Lower leg skin (tissue), 4 donors: ENCODE measurements around the gene FUOM. TPM values are rescaled to one million over a fixed set of nuclear protein-coding genes. Genes with fewer than 3 reads are reported as not detected.

Source experiments
- DNase-seq, 2 donors: peaks; one replicate each; pipeline ENCODE4 v3.0.0-alpha.2; 2019; ENCODE audit warnings: low spot score in 2 of 2
- H3K4me3 ChIP-seq: fragments of 200-600 bp; sonication (generic); 2 replicates; pipeline ENCODE4 v1.5.1; 2017; ENCODE audit warnings: mild to moderate bottlenecking, low read depth; ENCODE audit not compliant: poor library complexity, severe bottlenecking
- CTCF ChIP-seq, 3 donors: fragments of 450-650 bp; IDR thresholded peaks; one replicate each; pipeline ENCODE4 v1.5.1; 2016; ENCODE audit warnings: antibody characterized with exemption in 3 of 3, mild to moderate bottlenecking in 3 of 3, moderate library complexity in 2 of 3
- POLR2A ChIP-seq, 2 donors: fragments of 450-650 bp; IDR thresholded peaks; one replicate each; pipeline ENCODE4 v1.6.1; 2016 to 2017; ENCODE audit warnings: antibody characterized with exemption in 2 of 2, mild to moderate bottlenecking in 1 of 2, moderate library complexity in 1 of 2
- WGBS, 2 donors: methylation state at CpG; one replicate each; pipeline ENCODE4 v1.1.5; 2018; 5-methylcytosine and 5-hydroxymethylcytosine counted together
- intact Hi-C: fragments of 100-400 bp; cut with DNase I; formaldehyde crosslinking; loops from one replicate; pipeline ENCODE4 v1.15.0; 2023; ENCODE audit warnings: low total_unique reads
- total RNA-seq, 4 donors: library from RNA; depleted of rRNA; stranded (reverse); fragments of >200 nt; gene quantifications; one replicate each; pipeline ENCODE4 v1.1.0, GENCODE V29; 2016

Gene FUOM
- total RNA-seq, 4 donors from 2014 or later: 11.1 to 15.8 (median 15.0) TPM

- intact Hi-C loops: no loop called here
- no peak for TF ChIP-seq POLR2A (IDR thresholded peaks at IDR 0.05)
- TF ChIP-seq CTCF (IDR thresholded peaks at IDR 0.05): no peak
- 53 to 74% methylated on average over 10 to 17 of the region's 27 CpGs for WGBS, 2 donors
- H3K4me3 ChIP-seq: peak overlapping the region; percentile 28
- no peak for DNase-seq
Measured at GRCh38 chr10:133356549-133357284, 1.1 kb downstream of the FUOM start.

GRCh38 chr10:133355991-133356390, 1.8 kb downstream of the FUOM start:
- intact Hi-C loops: no loop called here
- H3K4me3 ChIP-seq: no peak overlapping the region
- 87 to 100% methylated on average over 1 to 3 of the region's 3 CpGs for WGBS, 2 donors
- no peak for DNase-seq
- TF ChIP-seq POLR2A (IDR thresholded peaks at IDR 0.05): no peak

GRCh38 chr10:133355266-133355665, 2.6 kb downstream of the FUOM start:
- intact Hi-C loops: no loop called here
- DNase-seq: no peak
- H3K4me3 ChIP-seq: no peak overlapping the region
- 89 to 91% methylated on average over 6 of the region's 6 CpGs for WGBS, 2 donors
- TF ChIP-seq POLR2A (IDR thresholded peaks at IDR 0.05) (no peak), CTCF (IDR thresholded peaks at IDR 0.05) (no peak)

GRCh38 chr10:133354672-133355240, 3.1 kb downstream of the FUOM start:
- no peak for TF ChIP-seq CTCF (IDR thresholded peaks at IDR 0.05)
- no peak for TF ChIP-seq POLR2A (IDR thresholded peaks at IDR 0.05)
- intact Hi-C loops: no loop called here
- 89 to 93% methylated on average over 12 to 14 of the region's 14 CpGs for WGBS, 2 donors
- DNase-seq: no peak
- H3K4me3 ChIP-seq: no peak overlapping the region

GRCh38 chr10:133353988-133354605, 3.7 kb downstream of the FUOM start:
- no peak overlapping the region for H3K4me3 ChIP-seq
- no peak for DNase-seq
- intact Hi-C loops: no loop called here
- WGBS, 2 donors: 84 to 88% methylated on average over 13 to 16 of the region's 16 CpGs
- no peak for TF ChIP-seq POLR2A (IDR thresholded peaks at IDR 0.05)
- no peak for TF ChIP-seq CTCF (IDR thresholded peaks at IDR 0.05)

GRCh38 chr10:133353202-133353959, 4.4 kb downstream of the FUOM start:
- intact Hi-C loops: no loop called here
- no peak overlapping the region for H3K4me3 ChIP-seq
- WGBS, 2 donors: 57 to 60% methylated on average over 15 to 16 of the region's 16 CpGs
- TF ChIP-seq CTCF (IDR thresholded peaks at IDR 0.05): no peak
- TF ChIP-seq POLR2A (IDR thresholded peaks at IDR 0.05): no peak
- DNase-seq: no peak
